A673 (cell line): ENCODE results near the gene METRNL. TPM values are rescaled to one million over a fixed set of nuclear protein-coding genes. Genes with fewer than 3 reads are reported as not detected.
A peak's percentile ranks its signal among the peaks of the same experiment; 100 is the strongest.

Experiments
- BruUV-seq: library from RNA; stranded (reverse); fragments of 400-500 nt; replicated peaks from 2 replicates; lab custom pipeline; 2021; lab: Mats Ljungman, UMichigan
- CTCF ChIA-PET: fragments of 300-600 bp; sonication (Branson Sonifier 250); formaldehyde crosslinking; loops from one replicate; lab custom pipeline; 2022; ENCODE audit warnings: antibody characterized with exemption; lab: Charles Lee
- POLR2A ChIA-PET: fragments of 300-600 bp; sonication (Branson Sonifier 250); formaldehyde crosslinking; loops from one replicate; lab custom pipeline; 2022; ENCODE audit warnings: antibody characterized with exemption; ENCODE audit not compliant: low non-redundant PET; lab: Charles Lee
- DNase-seq: peaks from one replicate; pipeline ENCODE4 v3.0.0-alpha.2; 2015; ENCODE audit warnings: low spot score
- H3K27ac ChIP-seq: fragments of 200-600 bp; sonication (generic); 2 replicates; pipeline ENCODE4 v1.5.1; 2016; ENCODE audit warnings: mixed run types, low read depth, mild to moderate bottlenecking, mixed read lengths, antibody characterized with exemption, low read length; ENCODE audit not compliant: poor library complexity, severe bottlenecking
- H3K27me3 ChIP-seq: fragments of 200-600 bp; sonication (generic); replicated peaks from 2 replicates; pipeline ENCODE4 v1.6.1; 2017; ENCODE audit warnings: mixed run types, low read depth, mild to moderate bottlenecking, mixed read lengths, antibody characterized with exemption, low read length; ENCODE audit not compliant: insufficient read depth, poor library complexity
- H3K36me3 ChIP-seq: fragments of 200-600 bp; sonication (generic); 2 replicates; pipeline ENCODE4 v1.6.1; 2016; ENCODE audit warnings: mixed run types, mild to moderate bottlenecking, mixed read lengths, antibody characterized with exemption, low read length; ENCODE audit not compliant: insufficient read depth, poor library complexity, severe bottlenecking
- H3K4me1 ChIP-seq: fragments of 200-600 bp; sonication (generic); 2 replicates; pipeline ENCODE4 v1.6.1; 2017; ENCODE audit warnings: mixed run types, mild to moderate bottlenecking, mixed read lengths, antibody characterized with exemption, low read length; ENCODE audit not compliant: insufficient read depth, poor library complexity, severe bottlenecking
- H3K4me3 ChIP-seq: fragments of 200-600 bp; sonication (generic); 2 replicates; pipeline ENCODE4 v1.5.1; 2016; ENCODE audit warnings: low read depth, mixed run types, mild to moderate bottlenecking, mixed read lengths, low read length; ENCODE audit not compliant: poor library complexity, severe bottlenecking
- H3K9me3 ChIP-seq: fragments of 200-600 bp; sonication (generic); 2 replicates; pipeline ENCODE4 v1.6.1; 2016; ENCODE audit warnings: mixed run types, low read depth, mild to moderate bottlenecking, mixed read lengths, antibody characterized with exemption, low read length; ENCODE audit not compliant: poor library complexity, severe bottlenecking
- CTCF ChIP-seq: fragments of 300-800, 200-600 bp; sonication (generic); conservative IDR thresholded peaks from 2 replicates; pipeline ENCODE4 v1.5.1; 2017; ENCODE audit warnings: low read depth, mild to moderate bottlenecking, antibody characterized with exemption, low read length, moderate library complexity, mixed read lengths
- EZH2 ChIP-seq: fragments of 200-600 bp; sonication (generic); IDR thresholded peaks from 2 replicates; pipeline ENCODE4 v1.6.1; 2017; ENCODE audit warnings: borderline replicate concordance, low read depth, mild to moderate bottlenecking, mixed read lengths, antibody characterized with exemption, low read length; ENCODE audit not compliant: poor library complexity, severe bottlenecking
- intact Hi-C: fragments of 100-400 bp; cut with micrococcal nuclease; formaldehyde crosslinking; loops from one replicate; pipeline ENCODE4 v1.10.0; 2022; ENCODE audit not compliant: unreplicated experiment
- total RNA-seq: library from RNA; stranded (reverse); gene quantifications from 2 replicates; pipeline ENCODE4 v1.2.3, GENCODE V29; 2021

METRNL gene
- total RNA-seq, 1 experiment from 2014 or later: 16.5 TPM

- DNase-seq: no peak
- Histone ChIP-seq H3K4me3 (peak overlapping the region; percentile 57), H3K27me3 (peaks cover 10% of the 10 kb centered on the region), H3K9me3 (no peaks in the 10 kb centered on the region), H3K36me3 (no peaks in the 10 kb centered on the region), H3K27ac (no peak overlapping the region), H3K4me1 (peaks cover 17% of the 10 kb centered on the region)
- ChIA-PET CTCF (no interaction called here), POLR2A (no interaction called here)
- BruUV-seq: no TSS peak
- intact Hi-C loops: no loop called here
- TF ChIP-seq CTCF (no peak), EZH2 (no peak)
These were observed 1.7 kb downstream of the METRNL start for GRCh38 chr17:83080858-83081683.

GRCh38 chr17:83081684-83082201 is 2.3 kb downstream of the METRNL start:
- DNase-seq: no peak
- Histone ChIP-seq H3K36me3 (no peaks in the 10 kb centered on the region), H3K9me3 (no peaks in the 10 kb centered on the region), H3K4me3 (peak overlapping the region; percentile 57), H3K27ac (no peak overlapping the region), H3K27me3 (peaks cover 10% of the 10 kb centered on the region), H3K4me1 (peaks cover 17% of the 10 kb centered on the region)
- ChIA-PET CTCF (no interaction called here), POLR2A (no interaction called here)
- intact Hi-C loops: no loop called here
- TF ChIP-seq EZH2 (no peak), CTCF (no peak)
- no TSS peak for BruUV-seq

GRCh38 chr17:83082424-83082823 is 3.0 kb downstream of the METRNL start:
- Histone ChIP-seq H3K27me3 (peaks cover 10% of the 10 kb centered on the region), H3K4me1 (peaks cover 17% of the 10 kb centered on the region), H3K27ac (no peak overlapping the region), H3K36me3 (no peaks in the 10 kb centered on the region), H3K9me3 (no peaks in the 10 kb centered on the region), H3K4me3 (no peak overlapping the region)
- intact Hi-C loops: no loop called here
- ChIA-PET CTCF (no interaction called here), POLR2A (no interaction called here)
- DNase-seq: no peak
- no peak for TF ChIP-seq CTCF
- TF ChIP-seq EZH2: no peak
- BruUV-seq: TSS peak; percentile 33
